Astrocyte of the hippocampus (primary cell): ENCODE measurements around the gene SHC2.

ENCODE experiments used
- DNase-seq: peaks from one replicate; pipeline ENCODE4 v3.0.0; 2011; ENCODE audit warnings: low read depth, low spot score

SHC2 gene

GRCh38 chr19:372306-372890 lies 88.4 kb downstream of the SHC2 start:
- DNase-seq: peak; percentile 76

GRCh38 chr19:371501-372168 lies 89.2 kb downstream of the SHC2 start:
- DNase-seq: no peak

GRCh38 chr19:370641-371330 lies 90.0 kb downstream of the SHC2 start:
- DNase-seq: no peak

- no peak for DNase-seq
Observed at GRCh38 chr19:369876-370275, 91.0 kb downstream of the SHC2 start.

- DNase-seq: no peak
Observed at GRCh38 chr19:369256-369655, 91.6 kb downstream of the SHC2 start.

GRCh38 chr19:368630-369024 lies 92.2 kb downstream of the SHC2 start:
- DNase-seq: no peak

- DNase-seq: no peak
Observed at GRCh38 chr19:367963-368629, 92.7 kb downstream of the SHC2 start.

GRCh38 chr19:367561-367960 lies 93.3 kb downstream of the SHC2 start:
- no peak for DNase-seq

- DNase-seq: no peak
Observed at GRCh38 chr19:366951-367350, 93.9 kb downstream of the SHC2 start.
